ENCODE results near the gene FGD5.

- TF ChIP-seq RFX5 (IDR thresholded peaks at IDR 0.05; ENCODE audit: low read length) (no peak), GABPA (IDR thresholded peaks at IDR 0.05; ENCODE audit: low read depth) (no peak), CTCF (IDR thresholded peaks at IDR 0.05) (no peak), TEAD4 (IDR thresholded peaks at IDR 0.05; ENCODE audit: borderline replicate concordance, insufficient read depth) (no peak), EP300 (IDR thresholded peaks at IDR 0.05; ENCODE audit: borderline replicate concordance in 1 of 2, low read depth in 1 of 2, low read length in 1 of 2) (peak in 1 of 2 experiments; percentile 31; a peak in 1 of 4 replicates), EZH2phosphoT487 (IDR thresholded peaks at IDR 0.05; ENCODE audit: borderline replicate concordance, low read depth) (no peak), POLR2AphosphoS5 (IDR thresholded peaks at IDR 0.05; ENCODE audit: low read depth, low read length) (no peak), NRF1 (IDR thresholded peaks at IDR 0.05; ENCODE audit: low read depth, low read length) (no peak), ELF1 (IDR thresholded peaks at IDR 0.05) (no peak), SIN3A (IDR thresholded peaks at IDR 0.05; ENCODE audit: borderline replicate concordance, low read depth, low read length) (no peak), REST (IDR thresholded peaks at IDR 0.05; ENCODE audit: low read depth, low read length) (no peak), RXRA (IDR thresholded peaks at IDR 0.05; ENCODE audit: borderline replicate concordance, low read depth) (no peak)
- TF ChIP-seq, protein P1, sequence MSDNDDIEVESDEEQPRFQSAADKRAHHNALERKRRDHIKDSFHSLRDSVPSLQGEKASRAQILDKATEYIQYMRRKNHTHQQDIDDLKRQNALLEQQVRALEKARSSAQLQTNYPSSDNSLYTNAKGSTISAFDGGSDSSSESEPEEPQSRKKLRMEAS (IDR thresholded peaks at IDR 0.05; ENCODE audit: low read depth) = no peak
These were observed 95.4 kb downstream of the FGD5 start for GRCh38 chr3:14913926-14914778.

Measured in SK-N-SH (cell line).